K562 (cell line): ENCODE data around the gene UROD. TPM values are rescaled to one million over a fixed set of nuclear protein-coding genes. Genes with fewer than 3 reads are reported as not detected.

Source experiments
- ATAC-seq: fragments of 200-7000 bp; cut with Tn5 transposase; 3 replicates; pipeline ENCODE4 v1.9.1; 2020; ENCODE audit warnings: moderate library complexity
- BruUV-seq: library from RNA; stranded (reverse); fragments of 400-500 nt; replicated peaks from 2 replicates; lab custom pipeline; 2021; lab: Mats Ljungman, UMichigan
- CTCF ChIA-PET: fragments of 300-600 bp; formaldehyde crosslinking; extraction: SDS; loops from one replicate; lab custom pipeline; 2021; ENCODE audit warnings: low intra/inter-chr PET ratio; lab: Yijun Ruan, JAX
- POLR2A ChIA-PET: fragments of 300-600, 350-650 bp; sonication (Branson Sonifier 250); formaldehyde crosslinking; extraction: SDS; loops from one replicate; lab custom pipeline; 2021; ENCODE audit warnings: antibody characterized with exemption, inconsistent platforms; lab: Yijun Ruan, JAX
- DNase-seq, 4 experiments: peaks; one replicate each; pipeline versions ENCODE4 v3.0.0 to v3.0.0-alpha.2; 2011 to 2018; ENCODE audit warnings: low spot score in 3 of 4, mixed read lengths in 3 of 4; ENCODE audit errors: extremely low read depth in 1 of 4
- FAIRE-seq: peaks from 2 replicates; lab custom pipeline; 2011; peaks lifted over from hg19 to GRCh38; lab: Jason Lieb, UNC
- H2AFZ ChIP-seq: 2 replicates; pipeline ENCODE4 v1.6.0; 2011; ENCODE audit warnings: low read depth, low read length, control low read depth, inconsistent platforms
- H3K27ac ChIP-seq: fragments of 200-600 bp; 3 replicates; pipeline ENCODE4 v1.8.0; 2011; ENCODE audit warnings: low read depth, mild to moderate bottlenecking, control low read depth, inconsistent platforms, low read length, moderate library complexity, mixed read lengths; ENCODE audit errors: extremely low read depth
- H3K27me3 ChIP-seq, 2 experiments: fragments of 300-600 bp in 1 of 2; 2 replicates in 1 of 2; 3 replicates in 1 of 2; pipeline versions ENCODE4 v1.6.0 to v1.8.0; 2011; ENCODE audit warnings: inconsistent platforms in 2 of 2, low read length in 2 of 2, mild to moderate bottlenecking in 1 of 2, mixed read lengths in 1 of 2, moderate library complexity in 1 of 2; ENCODE audit not compliant: control insufficient read depth in 2 of 2, insufficient read depth in 2 of 2
- H3K36me3 ChIP-seq: fragments of 300-600 bp; 3 replicates; pipeline ENCODE4 v1.8.0; 2011; ENCODE audit warnings: mild to moderate bottlenecking, low read length, inconsistent platforms; ENCODE audit not compliant: control insufficient read depth, insufficient read depth
- H3K4me1 ChIP-seq, 2 experiments: fragments of 200-600 bp in 1 of 2; replicated peaks in 1 of 2; 2 replicates in 1 of 2; 3 replicates in 1 of 2; pipeline versions ENCODE4 v1.5.1 to v1.8.0; 2011; ENCODE audit warnings: inconsistent platforms in 2 of 2, low read length in 2 of 2, mild to moderate bottlenecking in 1 of 2, mixed read lengths in 1 of 2, moderate library complexity in 1 of 2; ENCODE audit not compliant: control insufficient read depth in 2 of 2, insufficient read depth in 2 of 2
- H3K4me2 ChIP-seq: 2 replicates; pipeline ENCODE4 v1.6.1; 2011; ENCODE audit warnings: low read length, control low read depth, inconsistent platforms, mixed read lengths; ENCODE audit not compliant: insufficient read depth
- H3K4me3 ChIP-seq: fragments of 200-600 bp; sonication (generic), shearing (Covaris generic); 2 replicates; pipeline ENCODE4 v1.5.1; 2016; ENCODE audit warnings: control low read depth, inconsistent platforms
- H3K79me2 ChIP-seq: fragments of 200-600 bp; 3 replicates; pipeline ENCODE4 v1.8.0; 2011; ENCODE audit warnings: low read length, inconsistent platforms; ENCODE audit not compliant: control insufficient read depth, insufficient read depth
- H3K9ac ChIP-seq, 2 experiments: 2 replicates each; pipeline versions ENCODE4 v1.6.0 to v1.6.1; 2011; ENCODE audit warnings: low read depth in 2 of 2, low read length in 2 of 2, control low read depth in 1 of 2, inconsistent platforms in 1 of 2, mild to moderate bottlenecking in 1 of 2, mixed read lengths in 1 of 2; ENCODE audit not compliant: insufficient read depth in 1 of 2
- H3K9me1 ChIP-seq: one replicate; pipeline ENCODE4 v1.6.0; 2011; ENCODE audit warnings: inconsistent platforms, mild to moderate bottlenecking, low read length, moderate library complexity; ENCODE audit not compliant: control insufficient read depth, insufficient read depth
- H3K9me3 ChIP-seq: replicated peaks from 2 replicates; pipeline ENCODE4 v1.5.1; 2011; ENCODE audit warnings: low read depth, low read length, inconsistent platforms; ENCODE audit not compliant: control insufficient read depth, insufficient read depth
- H4K20me1 ChIP-seq: replicated peaks from 2 replicates; pipeline ENCODE4 v1.6.1; 2011; ENCODE audit warnings: low read length, inconsistent platforms, mixed read lengths; ENCODE audit not compliant: control insufficient read depth, insufficient read depth
- ARID1B ChIP-seq: fragments of 450-650 bp; IDR thresholded peaks from 2 replicates; pipeline ENCODE4 v1.6.1; 2016; ENCODE audit warnings: antibody characterized with exemption, mild to moderate bottlenecking, inconsistent platforms
- BCL6 ChIP-seq: fragments of 250-450 bp; sonication (Bioruptor Pico); IDR thresholded peaks from 2 replicates; pipeline ENCODE4 v1.4.0; 2020
- CC2D1A ChIP-seq: fragments of 450-650 bp; IDR thresholded peaks from 2 replicates; pipeline ENCODE4 v1.6.1; 2017; ENCODE audit warnings: mild to moderate bottlenecking
- DNMT1 ChIP-seq: fragments of 450-650 bp; IDR thresholded peaks from 2 replicates; pipeline ENCODE4 v1.6.1; 2016; ENCODE audit warnings: antibody characterized with exemption, mild to moderate bottlenecking
- FOSL1 ChIP-seq: fragments of 200-800 bp; sonication (Bioruptor generic); conservative IDR thresholded peaks from 2 replicates; pipeline ENCODE4 v1.6.1; 2016; ENCODE audit warnings: missing genetic modification characterization, missing compliant biosample characterization
- GATAD2B ChIP-seq: fragments of 450-650 bp; IDR thresholded peaks from 2 replicates; pipeline ENCODE4 v1.6.1; 2017; ENCODE audit warnings: mild to moderate bottlenecking, borderline replicate concordance
- GTF2B ChIP-seq: IDR thresholded peaks from 2 replicates; pipeline ENCODE4 v1.6.1; 2011; ENCODE audit not compliant: insufficient read length; ENCODE audit errors: extremely low read depth
- HNRNPK ChIP-seq: fragments of 200-400 bp; formaldehyde crosslinking; IDR thresholded peaks from one replicate; pipeline ENCODE4 v1.6.1; 2018; ENCODE audit warnings: mild to moderate bottlenecking, low read depth, low read length; ENCODE audit not compliant: poor library complexity, severe bottlenecking
- MAFG ChIP-seq: fragments of 450-650 bp; conservative IDR thresholded peaks from 2 replicates; pipeline ENCODE4 v1.6.1; 2016; ENCODE audit warnings: missing genetic modification characterization, missing compliant biosample characterization
- MXI1 ChIP-seq: IDR thresholded peaks from 2 replicates; pipeline ENCODE4 v1.6.1; 2011; ENCODE audit warnings: low read depth, mild to moderate bottlenecking, improper control_type of control experiment, low read length
- PCBP2 ChIP-seq: fragments of 200-400 bp; formaldehyde crosslinking; IDR thresholded peaks from 2 replicates; pipeline ENCODE4 v1.6.1; 2018; ENCODE audit warnings: low read length, low read depth, mild to moderate bottlenecking, moderate library complexity; ENCODE audit not compliant: poor library complexity, severe bottlenecking
- PML ChIP-seq: IDR thresholded peaks from 2 replicates; pipeline ENCODE4 v1.6.1; 2012; ENCODE audit warnings: low read length, inconsistent platforms
- POLR2AphosphoS2 ChIP-seq: IDR thresholded peaks from 2 replicates; pipeline ENCODE4 v1.6.1; 2012; ENCODE audit warnings: low read length, improper control_type of control experiment
- PRPF4 ChIP-seq: fragments of 200-400 bp; formaldehyde crosslinking; IDR thresholded peaks from one replicate; pipeline ENCODE4 v1.6.1; 2017; ENCODE audit warnings: low read length, low read depth, mild to moderate bottlenecking; ENCODE audit not compliant: insufficient read depth, poor library complexity, severe bottlenecking
- ZFP1 ChIP-seq: fragments of 450-650 bp; formaldehyde crosslinking; IDR thresholded peaks from 2 replicates; pipeline ENCODE4 v1.4.0; 2020; ENCODE audit warnings: mild to moderate bottlenecking, mixed read lengths
- ZNF175 ChIP-seq: fragments of 200-800 bp; sonication (Bioruptor generic); IDR thresholded peaks from 2 replicates; pipeline ENCODE4 v1.6.1; 2016; ENCODE audit warnings: low read depth, mild to moderate bottlenecking, missing genetic modification characterization, missing compliant biosample characterization
- ZNF830 ChIP-seq: fragments of 250-450 bp; sonication (Bioruptor Pico); IDR thresholded peaks from 2 replicates; pipeline ENCODE4 v1.5.0; 2021; ENCODE audit warnings: mild to moderate bottlenecking
- WGBS: fragments of 100-300 bp; shearing (Covaris generic); methylation state at CpG from one replicate; pipeline ENCODE4 v1.1.6; 2016; ENCODE audit warnings: low coverage, mixed read lengths; ENCODE audit not compliant: insufficient coverage; ENCODE audit errors: missing lambda C conversion rate; 5-methylcytosine and 5-hydroxymethylcytosine counted together
- in situ Hi-C: fragments of 300-500 bp; cut with MboI; formaldehyde crosslinking; loops from 4 replicates; pipeline ENCODE4 v1.15.0; 2018; ENCODE audit warnings: inconsistent platforms, mixed read lengths
- intact Hi-C: fragments of 100-400 bp; cut with micrococcal nuclease; formaldehyde crosslinking; loops from 2 replicates; pipeline ENCODE4 v1.14.2; 2022
- polyA plus RNA-seq, 8 experiments: library from polyadenylated mRNA; depleted of rRNA in 4 of 8; stranded (reverse) in 5 of 8; unstranded in 3 of 8; fragments of >200 nt; fragmentation: Nextera tagmentation in 2 of 8; fragmentation: Illumina TruSeq in 1 of 8; extraction: Ambion mirVana in 2 of 8; extraction: Trizol in 1 of 8; gene quantifications; 2 replicates each; pipeline versions ENCODE4 v1.2.1 to v1.2.3, GENCODE V29; 2011 to 2014; ENCODE audit warnings: inconsistent platforms in 1 of 8, missing spikeins in 1 of 8
- total RNA-seq, 7 experiments: library from RNA; depleted of rRNA in 6 of 7; stranded (reverse); fragments of >200 nt in 6 of 7; fragmentation: Illumina TruSeq in 2 of 7; extraction: Trizol in 2 of 7; gene quantifications; 2 replicates each; pipeline versions ENCODE4 v1.2.1 to v1.2.3, GENCODE V29; 2011 to 2021; ENCODE audit warnings: low replicate concordance in 1 of 7
- TF ChIP-seq, protein P1 (sequence below), 3 experiments: fragments of 200-800 bp in 1 of 3; fragments of 250-450 bp in 1 of 3; fragments of 450-650 bp in 1 of 3; sonication (Bioruptor Pico) in 1 of 3; sonication (Bioruptor generic) in 1 of 3; formaldehyde crosslinking in 1 of 3; IDR thresholded peaks; 2 replicates each; pipeline versions ENCODE4 v1.6.1 to v1.8.0; 2016 to 2022; ENCODE audit warnings: mild to moderate bottlenecking in 2 of 3, missing genetic modification characterization in 2 of 3, missing compliant biosample characterization in 1 of 3, moderate library complexity in 1 of 3

The UROD gene
- total and polyA plus RNA-seq, 9 of the 15 experiments (the other 6 are each of a cell fraction or from before 2014, with no cell fraction given), result 533 to 2,933 (median 1,100) TPM

DNA sequence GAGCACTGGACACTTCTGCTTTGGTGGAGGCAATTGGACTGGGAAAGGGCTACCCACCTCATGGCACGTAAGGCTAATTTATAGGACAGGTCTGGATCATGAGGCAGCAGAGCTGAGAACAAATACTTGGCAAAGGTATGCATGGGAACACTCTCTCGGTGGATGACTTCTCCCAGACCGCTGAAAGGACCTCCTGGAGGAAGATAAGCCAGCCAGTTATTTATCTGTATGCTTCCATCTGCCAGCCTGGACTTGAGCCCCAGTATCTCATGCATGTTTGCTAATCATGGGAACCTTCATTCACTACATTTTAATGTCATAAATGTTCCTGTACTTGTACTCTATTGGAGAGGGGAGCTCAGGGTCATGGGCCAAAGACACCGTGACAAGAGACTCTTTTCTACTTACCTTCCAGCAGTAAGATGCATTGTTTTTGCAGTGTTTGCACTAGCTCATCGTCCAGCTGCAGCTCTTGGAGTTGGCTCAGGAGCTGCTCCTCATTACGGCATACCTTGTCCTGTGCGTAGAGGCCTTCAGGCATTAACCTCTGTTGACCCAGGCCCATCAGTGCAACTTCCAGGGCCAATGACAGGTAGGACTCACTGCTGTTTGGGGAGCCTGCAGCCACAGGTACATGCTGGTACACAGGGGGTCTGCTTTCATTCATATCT lies 23.7 kb downstream of the UROD start:
- in situ Hi-C loops (no loop called here), intact Hi-C loops (no loop called here)
- Histone ChIP-seq H3K27ac (no peak overlapping the region), H3K27me3 (peaks cover 0 to 4% of the 10 kb centered on the region in 2 experiments; a peak in 1 of 5 replicates), H3K9ac (peak overlapping the region in 1 of 2 experiments; percentile 7; a peak in 1 of 4 replicates), H3K79me2 (no peaks in the 10 kb centered on the region), H3K4me2 (peak overlapping the region; percentile 60), H3K9me1 (no peaks in the 10 kb centered on the region), H3K9me3 (no peaks in the 10 kb centered on the region), H3K36me3 (no peaks in the 10 kb centered on the region), H3K4me1 (peaks cover 35 to 38% of the 10 kb centered on the region in 2 experiments), H3K4me3 (no peak overlapping the region), H2AFZ (no peak overlapping the region), H4K20me1 (0 out of 2 replicates have a peak, but pooled peaks cover 4% of the 10 kb centered on the region)
- ChIA-PET CTCF (no interaction called here), POLR2A (interaction anchor here (0.6 to 2.4 kb wide), 7 partner anchors 14 to 300 kb away, joined by 3 to 20 read pairs (median 3); partner anchors contain the start of genes HECTD3 and UROD)
- DNase-seq (peak; percentile 49 to 85 (median 66)), ATAC-seq (peak; percentile 63), FAIRE-seq (peak; percentile 87)
- BruUV-seq, result no TSS peak
- 4% methylated on average over 7 of the region's 7 CpGs for WGBS
- peak; percentile 91 for TF ChIP-seq PML
- 0 out of 2 replicates have a peak, but pooled peaks have one; percentile 46 for TF ChIP-seq ZNF175 (CRISPR knock-in tag)
- TF ChIP-seq GTF2B, result no peak
- peak; percentile 69; the same call in 1 of the 2 replicates for TF ChIP-seq CC2D1A
- TF ChIP-seq, protein P1, sequence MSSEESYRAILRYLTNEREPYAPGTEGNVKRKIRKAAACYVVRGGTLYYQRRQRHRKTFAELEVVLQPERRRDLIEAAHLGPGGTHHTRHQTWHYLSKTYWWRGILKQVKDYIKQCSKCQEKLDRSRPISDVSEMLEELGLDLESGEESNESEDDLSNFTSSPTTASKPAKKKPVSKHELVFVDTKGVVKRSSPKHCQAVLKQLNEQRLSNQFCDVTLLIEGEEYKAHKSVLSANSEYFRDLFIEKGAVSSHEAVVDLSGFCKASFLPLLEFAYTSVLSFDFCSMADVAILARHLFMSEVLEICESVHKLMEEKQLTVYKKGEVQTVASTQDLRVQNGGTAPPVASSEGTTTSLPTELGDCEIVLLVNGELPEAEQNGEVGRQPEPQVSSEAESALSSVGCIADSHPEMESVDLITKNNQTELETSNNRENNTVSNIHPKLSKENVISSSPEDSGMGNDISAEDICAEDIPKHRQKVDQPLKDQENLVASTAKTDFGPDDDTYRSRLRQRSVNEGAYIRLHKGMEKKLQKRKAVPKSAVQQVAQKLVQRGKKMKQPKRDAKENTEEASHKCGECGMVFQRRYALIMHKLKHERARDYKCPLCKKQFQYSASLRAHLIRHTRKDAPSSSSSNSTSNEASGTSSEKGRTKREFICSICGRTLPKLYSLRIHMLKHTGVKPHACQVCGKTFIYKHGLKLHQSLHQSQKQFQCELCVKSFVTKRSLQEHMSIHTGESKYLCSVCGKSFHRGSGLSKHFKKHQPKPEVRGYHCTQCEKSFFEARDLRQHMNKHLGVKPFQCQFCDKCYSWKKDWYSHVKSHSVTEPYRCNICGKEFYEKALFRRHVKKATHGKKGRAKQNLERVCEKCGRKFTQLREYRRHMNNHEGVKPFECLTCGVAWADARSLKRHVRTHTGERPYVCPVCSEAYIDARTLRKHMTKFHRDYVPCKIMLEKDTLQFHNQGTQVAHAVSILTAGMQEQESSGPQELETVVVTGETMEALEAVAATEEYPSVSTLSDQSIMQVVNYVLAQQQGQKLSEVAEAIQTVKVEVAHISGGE (CRISPR knock-in tag; IDR thresholded peaks at IDR 0.05), result 0 out of 6 replicates have a peak, but pooled peaks of 1 of the 3 experiments have one; percentile 13
- TF ChIP-seq MXI1, result no peak
- TF ChIP-seq FOSL1 (tag), result peak; percentile 69
- TF ChIP-seq ZNF830 (CRISPR knock-in tag), result no peak
- no peak for TF ChIP-seq PRPF4
- TF ChIP-seq BCL6 (CRISPR knock-in tag), result 0 out of 2 replicates have a peak, but pooled peaks have one; percentile 49
- TF ChIP-seq MAFG (tag), result peak; percentile 21; the same call in 1 of the 2 replicates
- no peak for TF ChIP-seq PCBP2
- peak; percentile 97 for TF ChIP-seq ARID1B
- peak; percentile 6; the same call in 1 of the 2 replicates for TF ChIP-seq ZFP1 (CRISPR knock-in tag)
- TF ChIP-seq GATAD2B, result no peak
- no peak for TF ChIP-seq POLR2AphosphoS2
- TF ChIP-seq DNMT1, result no peak
- TF ChIP-seq HNRNPK, result no peak
